Measurements from ENCODE around the gene UBA52.
"Not testable (repeated sequence)": the region's sequence is repeated elsewhere in the genome, so short reads cannot be mapped to it uniquely, and the experiment has no call there.

The UBA52 gene

GRCh38 chr19:18571564-18572344 lies at the start of gene UBA52:
UBA52 (plus strand) TSS chr19:18571857; CDS start chr19:18573301, 1,444 bp downstream.
- DNase-seq, result peak; percentile 99

GRCh38 chr19:18522124-18522861 lies 49.4 kb upstream of the UBA52 start:
- DNase-seq, result peak; percentile 100

- DNase-seq, result not testable (repeated sequence)
These were observed 48.7 kb upstream of the UBA52 start for GRCh38 chr19:18522862-18523440.

- DNase-seq, result no peak
These were observed 47.8 kb upstream of the UBA52 start for GRCh38 chr19:18523841-18524240.

- no peak for DNase-seq
These were observed 45.3 kb upstream of the UBA52 start for GRCh38 chr19:18526316-18526715.

- no peak for DNase-seq
These were observed 41.9 kb upstream of the UBA52 start for GRCh38 chr19:18529782-18530181.

- no peak for DNase-seq
These were observed 40.2 kb upstream of the UBA52 start for GRCh38 chr19:18531485-18531884.

- DNase-seq, result no peak
These were observed 39.3 kb upstream of the UBA52 start for GRCh38 chr19:18532168-18532890.

GRCh38 chr19:18533058-18533457 lies 38.6 kb upstream of the UBA52 start:
- no peak for DNase-seq

- DNase-seq, result no peak
These were observed 35.2 kb upstream of the UBA52 start for GRCh38 chr19:18536475-18536874.

GRCh38 chr19:18537431-18537830 lies 34.2 kb upstream of the UBA52 start:
- no peak for DNase-seq

- DNase-seq, result no peak
These were observed 33.5 kb upstream of the UBA52 start for GRCh38 chr19:18538115-18538514.

GRCh38 chr19:18539372-18539771 lies 32.3 kb upstream of the UBA52 start:
- no peak for DNase-seq

- not testable (repeated sequence) for DNase-seq
These were observed 31.5 kb upstream of the UBA52 start for GRCh38 chr19:18540200-18540599.

- no peak for DNase-seq
These were observed 30.2 kb upstream of the UBA52 start for GRCh38 chr19:18541258-18541991.

- no peak for DNase-seq
These were observed 29.4 kb upstream of the UBA52 start for GRCh38 chr19:18541992-18542940.

GRCh38 chr19:18542941-18543813 lies 28.5 kb upstream of the UBA52 start, which contains the start of gene FKBP8:
FKBP8 (minus strand) TSS chr19:18543573; CDS start chr19:18541970, 1,603 bp downstream.
- DNase-seq, result peak; percentile 92

- peak; percentile 68 for DNase-seq
These were observed 27.7 kb upstream of the UBA52 start for GRCh38 chr19:18543814-18544475.

GRCh38 chr19:18551631-18552030 lies 20.0 kb upstream of the UBA52 start:
- no peak for DNase-seq
